Body of pancreas (tissue), 4 donors: Measurements from ENCODE around the gene GJA4. TPM values are rescaled to one million over a fixed set of nuclear protein-coding genes. Genes with fewer than 3 reads are reported as not detected.

Experiments used
- ATAC-seq: fragments of 150-250 bp; one replicate; pipeline ENCODE4 v1.9.1; 2016
- DNase-seq, 4 donors: peaks; one replicate each; pipeline ENCODE4 v3.0.0-alpha.2; 2019
- H3K27ac ChIP-seq, 4 donors: fragments of 200-600 bp; sonication (generic); 1 replicate in 3 of 4; 2 replicates in 1 of 4; pipeline versions ENCODE4 v1.5.1 to v1.6.1; 2016 to 2019; ENCODE audit warnings: mild to moderate bottlenecking in 1 of 4, mixed read lengths in 1 of 4, moderate library complexity in 1 of 4
- H3K27me3 ChIP-seq, 2 donors: fragments of 200-600 bp; sonication (generic); one replicate each; pipeline ENCODE4 v1.6.0; 2016; ENCODE audit warnings: mild to moderate bottlenecking in 1 of 2
- H3K36me3 ChIP-seq, 2 donors: fragments of 200-600 bp; sonication (generic); replicated peaks in 1 of 2; 2 replicates each; pipeline ENCODE4 v1.5.1; 2016; ENCODE audit warnings: low read depth in 2 of 2; ENCODE audit not compliant: insufficient read depth in 1 of 2
- H3K4me1 ChIP-seq: fragments of 200-600 bp; sonication (generic); one replicate; pipeline ENCODE4 v1.6.0; 2016
- H3K4me3 ChIP-seq, 2 donors: fragments of 200-600 bp; sonication (generic); 1 replicate in 1 of 2; 2 replicates in 1 of 2; pipeline ENCODE4 v1.5.1; 2016 to 2019
- H3K9me3 ChIP-seq, 3 donors: fragments of 200-600 bp; sonication (generic); 1 replicate in 2 of 3; 2 replicates in 1 of 3; pipeline ENCODE4 v1.5.1; 2016
- CTCF ChIP-seq, 7 experiments: fragments of 450-650 bp in 4 of 7; fragments of 200-600 bp in 3 of 7; sonication (generic) in 3 of 7; IDR thresholded peaks; one replicate each; pipeline ENCODE4 v1.5.1; 2016 to 2019; ENCODE audit warnings: antibody characterized with exemption in 7 of 7
- POLR2A ChIP-seq, 3 donors: fragments of 450-650 bp; IDR thresholded peaks; one replicate each; pipeline ENCODE4 v1.6.1; 2016; ENCODE audit warnings: antibody characterized with exemption in 3 of 3, mild to moderate bottlenecking in 2 of 3
- WGBS, 2 donors: methylation state at CpG; one replicate each; pipeline ENCODE4 v1.1.5; 2017; 5-methylcytosine and 5-hydroxymethylcytosine counted together
- intact Hi-C: fragments of 100-400 bp; cut with DNase I; formaldehyde crosslinking; loops from one replicate; pipeline ENCODE4 v1.15.1; 2023
- total RNA-seq, 2 donors: library from RNA; depleted of rRNA; stranded (reverse); fragments of >200 nt; gene quantifications; one replicate each; pipeline ENCODE4 v1.1.0, GENCODE V29; 2016

GJA4 gene
- total RNA-seq, 2 donors from 2014 or later, result 4.7 to 20.8 TPM

- ATAC-seq (no peak), DNase-seq (no peak)
- Histone ChIP-seq H3K4me3 (no peak within 1 kb of the TSS), H3K27me3 (no peaks in the 10 kb centered on the region), H3K4me1 (no peaks in the 10 kb centered on the region), H3K27ac (no peak within 1 kb of the TSS), H3K9me3 (no peaks in the 10 kb centered on the region), H3K36me3 (no peaks in the 10 kb centered on the region)
- intact Hi-C loops, result no loop called here
- TF ChIP-seq POLR2A (IDR thresholded peaks at IDR 0.05) (no peak), CTCF (IDR thresholded peaks at IDR 0.05) (no peak)
- WGBS, 2 donors, result 62 to 70% methylated on average over 7 to 12 of the region's 13 CpGs
Observed at GRCh38 chr1:34754964-34755637, 37.7 kb upstream of the GJA4 start, which contains the start of gene GJB5. Gene GJB5 (plus strand): TSS chr1:34755047. CDS start chr1:34757331, 2,284 bp downstream.

DNA sequence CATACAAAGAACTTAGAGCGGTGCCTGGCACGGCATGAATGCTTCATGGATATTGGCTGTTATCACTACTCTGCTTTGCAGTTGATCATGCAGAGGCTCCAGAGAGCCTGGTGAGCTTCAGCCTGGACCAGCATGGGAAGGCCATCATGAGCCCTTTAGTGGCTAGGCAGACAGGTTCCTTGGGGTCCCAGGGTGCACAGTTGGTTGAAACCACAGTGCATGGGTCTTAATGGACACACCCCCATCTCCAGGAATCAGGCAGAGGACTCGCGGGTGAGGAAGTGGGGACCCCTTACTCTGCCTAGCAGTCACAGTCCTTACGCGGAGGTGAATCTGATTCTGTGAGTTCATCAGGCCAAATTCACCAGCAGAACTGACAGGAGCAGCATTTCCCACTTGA, 36.8 kb upstream of the GJA4 start:
- no peak overlapping the region for H3K27ac ChIP-seq
- H3K9me3 ChIP-seq, result no peaks in the 10 kb centered on the region
- no peak overlapping the region for H3K4me3 ChIP-seq
- WGBS, 2 donors, result 84 to 90% methylated on average over 6 of the region's 6 CpGs
- no peaks in the 10 kb centered on the region for H3K36me3 ChIP-seq
- TF ChIP-seq CTCF (IDR thresholded peaks at IDR 0.05) (no peak), POLR2A (IDR thresholded peaks at IDR 0.05) (no peak)
- no peaks in the 10 kb centered on the region for H3K27me3 ChIP-seq
- intact Hi-C loops, result no loop called here
- no peaks in the 10 kb centered on the region for H3K4me1 ChIP-seq
- DNase-seq, result no peak
- no peak for ATAC-seq

DNA sequence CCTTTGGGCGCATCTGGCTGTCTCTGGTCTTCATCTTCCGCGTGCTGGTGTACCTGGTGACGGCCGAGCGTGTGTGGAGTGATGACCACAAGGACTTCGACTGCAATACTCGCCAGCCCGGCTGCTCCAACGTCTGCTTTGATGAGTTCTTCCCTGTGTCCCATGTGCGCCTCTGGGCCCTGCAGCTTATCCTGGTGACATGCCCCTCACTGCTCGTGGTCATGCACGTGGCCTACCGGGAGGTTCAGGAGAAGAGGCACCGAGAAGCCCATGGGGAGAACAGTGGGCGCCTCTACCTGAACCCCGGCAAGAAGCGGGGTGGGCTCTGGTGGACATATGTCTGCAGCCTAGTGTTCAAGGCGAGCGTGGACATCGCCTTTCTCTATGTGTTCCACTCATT, 35.4 kb upstream of the GJA4 start:
- Histone ChIP-seq H3K27me3 (no peaks in the 10 kb centered on the region), H3K27ac (no peak overlapping the region), H3K4me1 (no peaks in the 10 kb centered on the region), H3K4me3 (no peak overlapping the region), H3K9me3 (no peaks in the 10 kb centered on the region), H3K36me3 (no peaks in the 10 kb centered on the region)
- 86 to 91% methylated on average over 19 to 21 of the region's 21 CpGs for WGBS, 2 donors
- intact Hi-C loops, result no loop called here
- ATAC-seq (no peak), DNase-seq (no peak)
- TF ChIP-seq POLR2A (IDR thresholded peaks at IDR 0.05) (no peak), CTCF (IDR thresholded peaks at IDR 0.05) (no peak)

DNA sequence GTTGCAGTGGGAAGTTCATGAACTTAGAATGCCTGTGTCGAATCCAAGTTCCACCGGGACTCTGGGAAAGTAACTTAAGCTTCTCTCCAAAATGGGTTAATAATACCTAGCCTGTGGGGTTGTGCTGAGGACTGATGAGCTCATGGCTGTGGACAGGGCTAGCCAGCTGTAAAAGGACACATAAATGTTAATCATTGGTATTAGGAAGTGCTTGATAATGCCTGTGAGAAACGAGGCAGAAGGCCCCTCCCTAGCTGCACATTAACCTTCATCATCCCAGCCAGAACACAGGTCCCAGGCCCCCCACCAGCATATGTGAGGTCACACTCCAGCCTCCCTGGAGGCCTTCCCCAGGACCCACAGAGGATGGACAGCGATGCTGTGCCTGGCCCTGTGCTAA, 34.0 kb upstream of the GJA4 start:
- Histone ChIP-seq H3K27ac (no peak overlapping the region), H3K27me3 (no peaks in the 10 kb centered on the region), H3K9me3 (no peaks in the 10 kb centered on the region), H3K4me1 (no peaks in the 10 kb centered on the region), H3K4me3 (no peak overlapping the region), H3K36me3 (no peaks in the 10 kb centered on the region)
- 50 to 59% methylated on average over 3 to 4 of the region's 4 CpGs for WGBS, 2 donors
- no peak for TF ChIP-seq POLR2A (IDR thresholded peaks at IDR 0.05)
- no peak for TF ChIP-seq CTCF (IDR thresholded peaks at IDR 0.05)
- DNase-seq, result no peak
- no peak for ATAC-seq
- intact Hi-C loops, result no loop called here
